AG04449 (cell line): ENCODE results near the gene GNPTG.

Experiments used
- CTCF ChIA-PET: fragments of 350-600 bp; formaldehyde crosslinking; extraction: SDS; loops from one replicate; lab custom pipeline; 2021; ENCODE audit warnings: antibody characterized with exemption; lab: Yijun Ruan, JAX
- POLR2A ChIA-PET: fragments of 400-600, 350-600 bp; formaldehyde crosslinking; extraction: SDS; loops from one replicate; lab custom pipeline; 2020; ENCODE audit warnings: antibody characterized with exemption, inconsistent platforms; lab: Yijun Ruan, JAX
- DNase-seq: peaks from one replicate; pipeline ENCODE4 v3.0.0-alpha.2; 2010; ENCODE audit warnings: low read depth, low spot score
- H3K4me3 ChIP-seq: 2 replicates; pipeline ENCODE4 v1.5.1; 2011; ENCODE audit warnings: low read depth, mild to moderate bottlenecking, control low read depth, low read length
- TF ChIP-seq, protein P1 (sequence below): IDR thresholded peaks from one replicate; pipeline ENCODE4 v1.5.1; 2011; ENCODE audit warnings: mild to moderate bottlenecking, moderate library complexity, low read length, control low read depth, inconsistent platforms; ENCODE audit not compliant: insufficient read depth; ENCODE audit errors: missing control alignments

GNPTG gene

GRCh38 chr16:1357906-1358566 is 6.3 kb downstream of the GNPTG start:
- TF ChIP-seq, protein P1, sequence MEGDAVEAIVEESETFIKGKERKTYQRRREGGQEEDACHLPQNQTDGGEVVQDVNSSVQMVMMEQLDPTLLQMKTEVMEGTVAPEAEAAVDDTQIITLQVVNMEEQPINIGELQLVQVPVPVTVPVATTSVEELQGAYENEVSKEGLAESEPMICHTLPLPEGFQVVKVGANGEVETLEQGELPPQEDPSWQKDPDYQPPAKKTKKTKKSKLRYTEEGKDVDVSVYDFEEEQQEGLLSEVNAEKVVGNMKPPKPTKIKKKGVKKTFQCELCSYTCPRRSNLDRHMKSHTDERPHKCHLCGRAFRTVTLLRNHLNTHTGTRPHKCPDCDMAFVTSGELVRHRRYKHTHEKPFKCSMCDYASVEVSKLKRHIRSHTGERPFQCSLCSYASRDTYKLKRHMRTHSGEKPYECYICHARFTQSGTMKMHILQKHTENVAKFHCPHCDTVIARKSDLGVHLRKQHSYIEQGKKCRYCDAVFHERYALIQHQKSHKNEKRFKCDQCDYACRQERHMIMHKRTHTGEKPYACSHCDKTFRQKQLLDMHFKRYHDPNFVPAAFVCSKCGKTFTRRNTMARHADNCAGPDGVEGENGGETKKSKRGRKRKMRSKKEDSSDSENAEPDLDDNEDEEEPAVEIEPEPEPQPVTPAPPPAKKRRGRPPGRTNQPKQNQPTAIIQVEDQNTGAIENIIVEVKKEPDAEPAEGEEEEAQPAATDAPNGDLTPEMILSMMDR: no peak
- CTCF ChIA-PET: interaction anchor here (0.9 to 1.5 kb wide), 2 partner anchors 11 to 13 kb away, joined by 3 read pairs; no protein-coding TSS in a partner anchor
- DNase-seq: no peak

DNA sequence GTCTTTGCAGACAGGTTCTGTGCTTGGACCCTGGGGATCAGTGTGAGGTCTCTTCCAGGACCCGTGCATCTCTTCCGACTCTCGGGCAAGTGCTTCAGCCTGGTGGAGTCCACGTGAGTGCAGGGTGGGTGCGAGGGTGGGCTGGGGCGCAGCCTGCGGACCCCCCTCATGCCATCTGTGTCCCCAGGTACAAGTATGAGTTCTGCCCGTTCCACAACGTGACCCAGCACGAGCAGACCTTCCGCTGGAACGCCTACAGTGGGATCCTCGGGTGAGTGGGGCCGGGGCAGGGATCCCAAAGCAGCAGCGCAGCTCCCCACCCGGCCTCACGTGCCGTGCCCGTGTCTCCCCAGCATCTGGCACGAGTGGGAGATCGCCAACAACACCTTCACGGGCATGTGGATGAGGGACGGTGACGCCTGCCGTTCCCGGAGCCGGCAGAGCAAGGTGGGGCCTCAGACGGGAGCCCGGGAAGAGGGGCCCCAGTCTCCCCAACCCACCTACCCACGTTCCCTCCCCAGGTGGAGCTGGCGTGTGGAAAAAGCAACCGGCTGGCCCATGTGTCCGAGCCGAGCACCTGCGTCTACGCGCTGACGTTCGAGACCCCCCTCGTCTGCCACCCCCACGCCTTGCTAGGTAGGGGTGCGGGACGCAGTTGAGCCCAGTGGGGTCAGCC is 10.1 kb downstream of the GNPTG start:
- no peak overlapping the region for H3K4me3 ChIP-seq
- POLR2A ChIA-PET: no interaction called here
- no peak for DNase-seq
- CTCF ChIA-PET: interaction anchor here (1.0 to 4.8 kb wide), 3 partner anchors 8 to 17 kb away, joined by 3 to 37 read pairs (median 33); partner anchors contain the start of genes GNPTG and TSR3
- TF ChIP-seq, protein P1: no peak

More at GRCh38 chr16:1357906-1358566, 6.3 kb downstream of the GNPTG start:
- POLR2A ChIA-PET: no interaction called here
- H3K4me3 ChIP-seq: no peak overlapping the region

DNA sequence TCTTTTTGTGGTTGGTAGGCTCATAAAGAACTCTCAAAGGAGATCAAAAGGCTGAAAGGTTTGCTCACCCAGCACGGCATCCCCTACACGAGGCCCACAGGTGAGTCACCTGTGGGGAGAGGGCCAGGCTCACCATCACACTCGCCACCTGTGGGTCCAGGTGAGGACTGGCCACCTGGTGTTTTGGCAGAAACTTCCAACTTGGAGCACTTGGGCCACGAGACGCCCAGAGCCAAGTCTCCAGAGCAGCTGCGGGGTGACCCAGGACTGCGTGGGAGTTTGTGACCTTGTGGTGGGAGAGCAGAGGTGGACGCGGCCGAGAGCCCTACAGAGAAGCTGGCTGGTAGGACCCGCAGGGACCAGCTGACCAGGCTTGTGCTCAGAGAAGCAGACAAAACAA is 11.1 kb downstream of the GNPTG start:
- CTCF ChIA-PET: interaction anchor here (0.9 to 4.8 kb wide), 14 partner anchors 9 to 254 kb away, joined by 3 to 37 read pairs (median 4); no protein-coding TSS in a partner anchor
- POLR2A ChIA-PET: no interaction called here
- H3K4me3 ChIP-seq: no peak overlapping the region
- no peak for DNase-seq
- TF ChIP-seq, protein P1: no peak

DNA sequence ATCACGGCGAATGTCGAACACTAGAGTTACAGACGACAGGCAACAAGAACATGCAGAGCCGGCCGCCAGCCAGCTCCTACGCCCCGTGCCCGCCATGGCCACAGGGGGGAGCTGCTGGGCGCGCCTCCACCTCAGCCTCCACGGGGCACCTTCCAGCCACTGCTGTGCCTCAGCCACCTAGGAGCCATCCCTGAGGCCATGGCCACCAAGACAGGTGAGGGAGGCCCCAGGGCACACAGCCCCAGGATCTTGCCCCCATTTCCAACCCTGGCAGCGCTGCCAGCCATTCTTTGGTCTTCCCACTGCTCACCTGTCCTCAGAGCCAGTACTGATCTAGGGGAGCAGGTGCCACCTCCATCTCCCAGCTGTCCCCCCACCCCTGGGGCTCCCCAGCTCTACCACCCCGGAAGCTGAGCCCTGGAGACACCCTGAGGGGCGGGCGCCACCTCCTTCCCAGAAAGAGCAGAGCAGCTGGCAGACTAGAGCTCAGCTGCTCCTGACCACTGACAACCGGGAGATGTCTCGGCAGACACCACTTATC is 11.8 kb downstream of the GNPTG start:
- POLR2A ChIA-PET: no interaction called here
- H3K4me3 ChIP-seq: no peak overlapping the region
- no peak for DNase-seq
- TF ChIP-seq, protein P1: peak; percentile 94
- CTCF ChIA-PET: interaction anchor here (0.8 to 4.8 kb wide), 18 partner anchors 8 to 361 kb away, joined by 3 to 37 read pairs (median 4); no protein-coding TSS in a partner anchor

GRCh38 chr16:1364510-1364909 is 12.8 kb downstream of the GNPTG start:
- POLR2A ChIA-PET: no interaction called here

More at GRCh38 chr16:1364510-1364909, 12.8 kb downstream of the GNPTG start:
- no peak for DNase-seq
- no peak overlapping the region for H3K4me3 ChIP-seq
- TF ChIP-seq, protein P1: no peak
- CTCF ChIA-PET: interaction anchor here (1.0 to 4.8 kb wide), 8 partner anchors 10 to 360 kb away, joined by 3 to 37 read pairs (median 5); no protein-coding TSS in a partner anchor
